LNCaP clone FGC (cell line): ENCODE measurements around the gene ZNF827.

Source experiments
- DNase-seq: peaks from one replicate; pipeline ENCODE4 v3.0.0-alpha.2; 2011; ENCODE audit warnings: low read depth
- H3K4me3 ChIP-seq: 2 replicates; pipeline ENCODE4 v1.5.1; 2011; ENCODE audit warnings: mild to moderate bottlenecking, low read depth, low read length, control low read depth
- CTCF ChIP-seq: IDR thresholded peaks from 2 replicates; pipeline ENCODE4 v1.5.1; 2012; ENCODE audit warnings: mild to moderate bottlenecking; ENCODE audit not compliant: control insufficient read depth, insufficient read depth; ENCODE audit errors: extremely low read depth

ZNF827 gene

GRCh38 chr4:145934434-145935047 lies 4.1 kb downstream of the ZNF827 start:
- no peak overlapping the region for H3K4me3 ChIP-seq
- DNase-seq: no peak
- no peak for TF ChIP-seq CTCF

GRCh38 chr4:145933134-145933533 lies 5.5 kb downstream of the ZNF827 start:
- DNase-seq: no peak
- H3K4me3 ChIP-seq: no peak overlapping the region
- TF ChIP-seq CTCF: no peak

- TF ChIP-seq CTCF: no peak
- H3K4me3 ChIP-seq: no peak overlapping the region
- no peak for DNase-seq
Measured at GRCh38 chr4:145931403-145931802, 7.2 kb downstream of the ZNF827 start.

GRCh38 chr4:145930592-145930991 lies 8.0 kb downstream of the ZNF827 start:
- H3K4me3 ChIP-seq: no peak overlapping the region
- TF ChIP-seq CTCF: no peak
- DNase-seq: no peak

GRCh38 chr4:145929415-145930178 lies 9.0 kb downstream of the ZNF827 start:
- H3K4me3 ChIP-seq: no peak overlapping the region
- TF ChIP-seq CTCF: no peak
- no peak for DNase-seq

- DNase-seq: no peak
- no peak overlapping the region for H3K4me3 ChIP-seq
- no peak for TF ChIP-seq CTCF
Measured at GRCh38 chr4:145928748-145929147, 9.9 kb downstream of the ZNF827 start.
